Measurements from ENCODE around the gene NARF. TPM values are rescaled to one million over a fixed set of nuclear protein-coding genes. Genes with fewer than 3 reads are reported as not detected.

Gene NARF
- total RNA-seq, 1 donor from 2014 or later, result 69.2 TPM

GRCh38 chr17:82412535-82413520, 45.7 kb upstream of the NARF start:
- H3K27ac ChIP-seq (replicated peaks), result no peak overlapping the region
- H3K36me3 ChIP-seq, result peaks cover 10% of the 10 kb centered on the region
- intact Hi-C loops (cut with micrococcal nuclease), result loop anchor here (5.0 kb wide), 1 partner anchor 61 kb away; no protein-coding TSS in a partner anchor
- H3K9me3 ChIP-seq (replicated peaks), result no peaks in the 10 kb centered on the region
- H3K27me3 ChIP-seq (ENCODE audit: low read depth), result no peaks in the 10 kb centered on the region
- TF ChIP-seq CTCF (IDR thresholded peaks at IDR 0.05; ENCODE audit: borderline replicate concordance), result no peak
- H3K4me3 ChIP-seq, result no peak overlapping the region
- peaks cover 23% of the 10 kb centered on the region for H3K4me1 ChIP-seq
- DNase-seq, result no peak

- H3K27ac ChIP-seq (replicated peaks), result no peak overlapping the region
- DNase-seq, result peak; percentile 76
- intact Hi-C loops (cut with micrococcal nuclease), result loop anchor here (5.0 kb wide), 1 partner anchor 62 kb away; no protein-coding TSS in a partner anchor
- H3K9me3 ChIP-seq (replicated peaks), result no peaks in the 10 kb centered on the region
- peak overlapping the region; percentile 17 for H3K4me3 ChIP-seq
- TF ChIP-seq CTCF (IDR thresholded peaks at IDR 0.05; ENCODE audit: borderline replicate concordance), result peak; percentile 77
- no peaks in the 10 kb centered on the region for H3K36me3 ChIP-seq
- peaks cover 37% of the 10 kb centered on the region for H3K4me1 ChIP-seq
- H3K27me3 ChIP-seq (ENCODE audit: low read depth), result no peaks in the 10 kb centered on the region
Observed at GRCh38 chr17:82414548-82415281, 43.8 kb upstream of the NARF start.

- H3K4me3 ChIP-seq, result no peak overlapping the region
- DNase-seq, result no peak
- no peaks in the 10 kb centered on the region for H3K9me3 ChIP-seq (replicated peaks)
- peaks cover 38% of the 10 kb centered on the region for H3K4me1 ChIP-seq
- TF ChIP-seq CTCF (IDR thresholded peaks at IDR 0.05; ENCODE audit: borderline replicate concordance), result no peak
- H3K36me3 ChIP-seq, result peaks cover 5% of the 10 kb centered on the region
- no peak overlapping the region for H3K27ac ChIP-seq (replicated peaks)
- intact Hi-C loops (cut with micrococcal nuclease), result no loop called here
- no peaks in the 10 kb centered on the region for H3K27me3 ChIP-seq (ENCODE audit: low read depth)
Observed at GRCh38 chr17:82415336-82415735, 43.2 kb upstream of the NARF start.

- no peak for TF ChIP-seq CTCF (IDR thresholded peaks at IDR 0.05; ENCODE audit: borderline replicate concordance)
- H3K36me3 ChIP-seq, result peaks cover 9% of the 10 kb centered on the region
- intact Hi-C loops (cut with micrococcal nuclease), result no loop called here
- no peaks in the 10 kb centered on the region for H3K9me3 ChIP-seq (replicated peaks)
- H3K27me3 ChIP-seq (ENCODE audit: low read depth), result no peaks in the 10 kb centered on the region
- H3K4me3 ChIP-seq, result no peak overlapping the region
- peaks cover 38% of the 10 kb centered on the region for H3K4me1 ChIP-seq
- no peak for DNase-seq
- no peak overlapping the region for H3K27ac ChIP-seq (replicated peaks)
Observed at GRCh38 chr17:82415786-82416185, 42.8 kb upstream of the NARF start.

- Histone ChIP-seq H3K9me3 (replicated peaks) (no peaks in the 10 kb centered on the region), H3K36me3 (peaks cover 12% of the 10 kb centered on the region), H3K4me3 (no peak overlapping the region), H3K27me3 (ENCODE audit: low read depth) (no peaks in the 10 kb centered on the region), H3K27ac (replicated peaks) (no peak overlapping the region), H3K4me1 (peaks cover 38% of the 10 kb centered on the region)
- DNase-seq, result no peak
- no peak for TF ChIP-seq CTCF (IDR thresholded peaks at IDR 0.05; ENCODE audit: borderline replicate concordance)
- intact Hi-C loops (cut with micrococcal nuclease), result no loop called here
Observed at GRCh38 chr17:82416264-82416663, 42.3 kb upstream of the NARF start.
